Upper lobe of left lung (tissue), 4 donors: ENCODE data around the gene KRTAP3-3.

Experiments
- EP300 ChIP-seq, 4 donors: sonication (generic); formaldehyde crosslinking; IDR thresholded peaks; one replicate each; pipeline ENCODE4 v1.5.1; 2017; ENCODE audit warnings: antibody characterized with exemption in 4 of 4, control low read depth in 2 of 4
- TF ChIP-seq, protein P1 (sequence below), 6 experiments: fragments of 450-650 bp in 4 of 6; fragments of 200-600 bp in 2 of 6; sonication (generic) in 2 of 6; IDR thresholded peaks; one replicate each; pipeline ENCODE4 v1.5.1; 2016 to 2019; ENCODE audit warnings: antibody characterized with exemption in 6 of 6

DNA sequence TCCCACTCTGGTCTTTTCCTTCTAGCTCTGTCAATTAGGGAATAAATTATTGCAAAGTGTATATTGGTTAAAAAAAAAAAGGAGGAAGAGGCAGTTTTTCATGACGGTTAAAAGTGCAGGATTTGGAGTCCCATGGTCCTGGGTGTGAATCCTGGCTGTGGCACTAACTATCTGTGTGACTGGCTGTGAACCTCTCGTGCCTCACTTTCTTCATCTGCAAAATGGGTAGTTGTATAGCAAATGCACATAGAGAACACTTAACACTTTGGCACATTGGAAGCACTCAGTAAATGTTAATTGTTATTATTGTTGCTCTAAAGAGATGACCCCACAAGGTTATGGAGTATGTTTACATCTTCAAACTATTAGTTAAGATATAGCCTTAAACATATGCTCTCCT, 46.0 kb downstream of the KRTAP3-3 start:
- TF ChIP-seq, protein P1, sequence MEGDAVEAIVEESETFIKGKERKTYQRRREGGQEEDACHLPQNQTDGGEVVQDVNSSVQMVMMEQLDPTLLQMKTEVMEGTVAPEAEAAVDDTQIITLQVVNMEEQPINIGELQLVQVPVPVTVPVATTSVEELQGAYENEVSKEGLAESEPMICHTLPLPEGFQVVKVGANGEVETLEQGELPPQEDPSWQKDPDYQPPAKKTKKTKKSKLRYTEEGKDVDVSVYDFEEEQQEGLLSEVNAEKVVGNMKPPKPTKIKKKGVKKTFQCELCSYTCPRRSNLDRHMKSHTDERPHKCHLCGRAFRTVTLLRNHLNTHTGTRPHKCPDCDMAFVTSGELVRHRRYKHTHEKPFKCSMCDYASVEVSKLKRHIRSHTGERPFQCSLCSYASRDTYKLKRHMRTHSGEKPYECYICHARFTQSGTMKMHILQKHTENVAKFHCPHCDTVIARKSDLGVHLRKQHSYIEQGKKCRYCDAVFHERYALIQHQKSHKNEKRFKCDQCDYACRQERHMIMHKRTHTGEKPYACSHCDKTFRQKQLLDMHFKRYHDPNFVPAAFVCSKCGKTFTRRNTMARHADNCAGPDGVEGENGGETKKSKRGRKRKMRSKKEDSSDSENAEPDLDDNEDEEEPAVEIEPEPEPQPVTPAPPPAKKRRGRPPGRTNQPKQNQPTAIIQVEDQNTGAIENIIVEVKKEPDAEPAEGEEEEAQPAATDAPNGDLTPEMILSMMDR (IDR thresholded peaks at IDR 0.05) = no peak
- no peak for TF ChIP-seq EP300 (IDR thresholded peaks at IDR 0.05)
